HG03175 (cell line): Measurements from ENCODE around the gene TRIM24.
"Not testable (repeated sequence)": the region's sequence is repeated elsewhere in the genome, so short reads cannot be mapped to it uniquely, and the experiment has no call there.

ENCODE experiments used
- ATAC-seq: cut with Tn5 transposase; IDR thresholded peaks from one replicate; pipeline ENCODE4 v1.9.1; 2021; ENCODE audit warnings: mild to moderate bottlenecking, moderate library complexity; ENCODE audit not compliant: unreplicated experiment

TRIM24 gene

DNA sequence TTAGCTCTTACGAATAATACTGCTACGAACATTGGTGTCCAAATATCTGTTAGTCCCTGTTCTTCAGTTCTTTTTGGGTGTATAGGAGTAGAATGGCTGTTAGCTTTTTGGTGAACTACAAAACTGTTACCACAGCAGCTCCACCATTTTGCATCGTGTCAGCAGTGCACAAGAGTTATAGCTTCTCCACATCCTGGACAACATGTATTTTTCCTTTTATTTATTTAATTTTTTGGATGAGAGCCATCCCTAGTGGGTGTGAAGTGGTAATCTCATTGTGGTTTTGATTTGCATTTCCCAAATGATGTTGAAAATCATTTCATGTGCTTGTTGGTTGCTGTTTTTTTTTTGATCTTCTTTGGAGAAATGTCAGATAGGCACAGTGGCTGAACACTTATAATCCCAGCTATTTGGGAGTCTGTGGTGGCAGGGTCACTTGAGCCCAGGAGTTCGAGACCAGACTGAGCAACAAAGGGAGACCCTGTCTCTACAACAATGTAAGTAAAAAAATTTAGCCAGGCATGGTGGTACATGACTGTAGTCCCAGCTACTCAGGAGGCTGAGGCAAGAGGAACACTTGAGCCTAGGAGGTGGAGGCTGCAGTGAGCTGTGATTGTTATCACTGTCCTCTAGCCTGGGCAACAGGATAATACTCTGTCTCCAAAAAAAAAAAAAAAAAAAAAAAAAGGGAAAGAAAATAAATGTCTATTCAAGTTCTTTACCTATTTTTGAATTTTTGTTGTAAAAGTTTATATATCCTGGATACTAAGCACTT is 31.7 kb downstream of the TRIM24 start:
- no peak for ATAC-seq

DNA sequence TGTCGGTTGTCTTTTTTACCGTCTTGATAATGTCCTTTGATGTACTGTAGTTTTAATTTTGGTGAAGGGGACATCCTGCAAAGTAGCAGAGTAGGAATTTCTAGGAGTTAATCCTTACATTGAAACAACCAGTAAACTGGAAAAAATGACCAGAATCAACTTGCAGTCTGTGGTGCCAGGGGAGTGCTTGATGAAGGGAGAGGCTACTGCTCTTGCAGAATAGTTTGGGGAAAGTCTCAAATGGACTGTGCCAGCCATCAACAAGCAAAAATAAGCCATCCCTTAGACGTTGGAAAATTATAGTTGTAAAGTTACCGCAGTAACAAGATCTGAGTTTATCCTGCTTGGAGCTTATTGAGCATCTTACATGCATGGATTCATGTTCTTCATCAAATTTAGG is 32.4 kb downstream of the TRIM24 start:
- no peak for ATAC-seq

DNA sequence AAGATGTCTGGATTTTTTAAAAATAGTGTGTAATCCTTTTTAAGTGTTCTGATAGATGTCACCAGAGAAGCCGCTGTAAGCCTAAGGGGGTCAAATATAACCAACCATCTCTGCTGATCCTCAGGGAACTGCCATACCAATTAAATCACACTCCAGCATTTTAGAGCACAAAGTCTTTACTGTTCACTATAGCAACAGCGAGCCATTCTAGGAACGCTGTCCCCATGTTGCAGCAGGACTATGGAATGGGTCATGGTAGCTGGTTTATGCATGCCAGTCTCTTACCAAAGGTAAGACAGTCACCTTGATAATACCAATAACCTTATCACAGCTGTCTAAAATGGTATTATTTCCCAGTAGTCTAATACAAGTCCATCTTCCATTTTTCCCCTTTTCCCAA is 33.5 kb downstream of the TRIM24 start:
- no peak for ATAC-seq

DNA sequence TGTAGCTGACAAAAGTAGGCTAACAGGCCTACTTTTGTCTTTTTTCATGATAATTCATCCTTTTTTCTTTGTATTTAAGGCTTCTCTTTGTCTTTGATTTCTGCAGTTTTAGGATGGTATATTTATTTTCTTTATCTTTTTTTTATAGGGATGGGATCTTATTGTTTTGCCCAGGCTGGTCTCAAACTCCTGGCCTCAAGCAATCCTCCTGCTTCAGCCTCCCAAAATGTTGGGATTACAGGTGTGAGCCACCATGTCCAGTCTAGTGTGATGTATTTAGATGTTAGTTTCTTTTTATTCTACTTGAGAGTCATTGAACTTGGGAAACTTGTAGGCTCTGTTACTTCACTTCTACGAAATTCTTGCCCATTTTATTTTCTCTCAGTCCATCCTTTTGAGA is 35.4 kb downstream of the TRIM24 start:
- no peak for ATAC-seq

DNA sequence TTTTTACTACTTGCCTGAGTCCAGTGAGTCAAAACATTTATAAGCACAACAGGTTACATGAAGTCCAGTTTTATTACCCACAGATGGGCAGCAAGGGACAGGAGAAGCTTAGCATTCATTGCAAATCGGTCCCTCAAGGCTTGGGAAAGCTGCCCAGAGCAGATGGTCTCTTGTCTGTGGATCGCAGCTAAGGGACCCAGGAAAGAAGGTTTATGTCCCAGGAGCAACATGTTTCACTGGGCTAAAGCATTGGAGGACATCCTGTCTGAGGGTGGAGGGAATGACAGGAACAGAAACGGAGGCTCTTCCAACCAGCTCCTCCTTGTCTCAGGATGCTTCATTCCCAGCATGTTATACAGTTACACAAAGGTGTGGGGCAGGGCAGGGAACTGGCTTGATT is 39.3 kb downstream of the TRIM24 start:
- ATAC-seq, result no peak

DNA sequence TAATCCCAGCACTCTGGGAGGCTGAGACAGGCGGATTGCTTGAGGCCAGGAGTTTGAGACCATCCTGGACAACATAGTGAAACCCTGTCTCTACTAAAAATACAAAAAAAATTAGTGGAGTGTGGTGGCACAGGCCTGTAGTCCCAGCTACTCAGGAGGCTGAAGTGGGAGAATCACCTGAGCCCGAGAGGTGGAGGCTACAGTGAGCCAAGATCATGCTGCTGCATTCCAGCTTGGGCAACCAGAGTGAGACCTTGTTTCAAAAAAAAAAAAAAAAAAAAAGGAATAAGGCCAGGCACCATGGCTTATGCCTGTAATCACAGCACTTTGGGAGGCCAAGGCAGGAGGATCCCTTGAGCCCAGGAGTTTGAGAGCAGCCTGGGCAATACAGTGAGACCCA is 40.2 kb downstream of the TRIM24 start:
- not testable (repeated sequence) for ATAC-seq

DNA sequence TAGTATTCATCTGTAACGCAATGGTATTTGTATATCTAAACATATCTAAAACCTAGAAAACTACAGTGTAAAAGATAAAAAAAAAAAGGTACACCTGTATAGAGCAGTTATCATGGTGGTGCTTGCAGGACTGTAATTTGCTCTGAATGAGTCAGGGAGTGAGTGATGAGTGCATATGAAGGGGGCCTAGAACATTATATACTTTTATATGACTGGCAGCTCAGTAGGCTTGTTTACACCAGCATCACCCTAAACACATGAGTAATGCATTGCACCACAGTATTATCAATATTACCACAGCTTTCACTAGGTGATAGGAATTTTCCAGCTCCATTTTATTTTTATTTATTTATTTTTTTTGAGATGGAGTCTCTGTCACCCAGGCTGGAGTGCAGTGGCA is 40.8 kb downstream of the TRIM24 start:
- ATAC-seq, result no peak

DNA sequence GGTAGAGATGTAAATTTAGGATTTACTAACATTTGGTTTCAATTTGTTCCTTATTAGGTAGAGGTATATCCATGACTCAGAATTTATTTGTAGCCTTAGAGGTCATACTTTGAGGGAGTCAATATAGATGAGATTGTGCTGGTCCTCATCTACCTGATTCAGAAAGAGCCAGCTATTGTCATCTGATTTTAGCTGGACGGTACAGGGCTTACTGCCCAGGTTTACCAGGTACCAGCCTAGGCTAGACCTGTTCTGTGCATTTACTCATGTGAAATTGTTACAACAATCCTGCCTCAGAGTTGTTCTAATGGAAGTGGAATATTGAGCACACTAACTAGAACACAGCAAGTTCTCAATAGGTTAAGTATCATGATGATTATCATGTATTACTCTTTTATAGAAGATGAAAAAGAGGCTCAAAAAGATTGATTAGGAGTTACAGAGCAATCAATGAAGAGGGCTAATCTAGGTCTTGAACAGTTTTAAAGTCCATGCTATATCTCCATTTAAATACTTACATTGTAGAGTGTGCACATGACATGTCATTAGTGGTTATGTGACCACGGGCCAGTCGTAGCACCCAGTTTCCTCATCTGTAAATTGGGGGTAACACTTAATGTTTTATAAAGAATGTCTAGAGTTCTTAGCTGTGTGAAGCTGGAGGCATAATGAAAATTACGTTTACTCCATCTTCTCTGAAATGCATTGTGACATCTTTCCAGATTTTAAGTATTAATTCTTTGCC is 42.1 kb downstream of the TRIM24 start:
- no peak for ATAC-seq

DNA sequence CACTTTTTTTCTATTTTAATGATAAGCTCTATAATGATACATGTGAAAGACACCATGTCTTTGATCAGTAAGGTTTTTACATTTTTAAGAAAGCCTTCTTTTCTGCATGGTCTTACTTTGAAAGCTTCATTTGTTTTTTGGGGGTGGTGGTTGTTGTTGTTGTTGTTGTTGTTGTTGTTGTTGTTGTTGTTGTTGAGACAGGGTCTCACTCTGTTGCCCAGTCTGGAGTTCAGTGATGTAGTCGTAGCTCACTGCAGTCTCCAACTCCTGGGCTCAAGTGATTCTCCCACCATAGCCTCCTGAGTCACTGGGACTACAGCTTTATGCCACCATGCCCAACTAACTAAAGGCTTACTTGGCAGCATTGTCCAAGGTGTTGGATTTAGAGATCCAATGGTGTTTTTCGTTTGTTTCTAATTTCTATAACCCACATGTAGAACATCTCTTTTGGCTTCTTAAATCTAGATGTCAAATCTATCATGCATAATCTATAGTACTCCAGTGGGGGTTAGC is 45.4 kb downstream of the TRIM24 start:
- no peak for ATAC-seq

DNA sequence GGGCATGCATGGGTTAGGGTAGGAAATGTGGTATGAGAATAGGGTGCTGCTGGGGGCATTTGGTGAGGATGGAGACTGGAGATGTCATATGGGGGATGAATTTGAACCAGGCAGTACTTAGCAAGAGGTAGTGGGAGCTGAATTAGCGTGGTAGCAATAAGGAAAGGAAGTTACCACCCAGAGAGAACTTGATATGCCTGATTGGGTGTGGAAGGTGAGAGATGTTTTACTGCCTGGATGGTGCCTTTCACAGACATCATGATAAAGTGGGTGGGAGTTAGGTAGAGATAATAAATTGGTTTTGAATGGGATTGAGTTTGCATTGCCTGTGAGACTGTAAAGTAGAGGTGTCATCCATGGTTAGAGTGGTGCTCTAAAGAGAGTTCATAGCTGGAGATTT is 46.7 kb downstream of the TRIM24 start:
- ATAC-seq, result no peak

DNA sequence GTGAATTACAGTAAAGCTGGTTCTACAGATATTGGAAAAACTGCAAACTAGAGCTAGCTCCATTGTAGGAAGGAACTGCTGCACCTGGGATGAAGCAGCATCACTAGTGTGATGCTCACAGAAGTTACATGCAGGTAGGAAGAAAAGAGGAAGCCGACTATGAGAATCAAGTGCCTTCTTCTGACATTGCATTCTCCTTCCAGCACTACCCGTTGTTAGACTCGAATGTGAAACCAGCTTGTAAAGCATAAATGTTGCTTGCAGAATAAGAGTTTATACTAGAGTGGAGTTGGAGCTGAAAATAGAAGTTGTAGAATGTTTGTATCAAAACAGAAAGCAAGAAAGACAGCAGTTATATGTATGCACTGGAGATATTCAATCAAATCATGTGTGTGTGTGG is 49.9 kb downstream of the TRIM24 start:
- ATAC-seq, result no peak

DNA sequence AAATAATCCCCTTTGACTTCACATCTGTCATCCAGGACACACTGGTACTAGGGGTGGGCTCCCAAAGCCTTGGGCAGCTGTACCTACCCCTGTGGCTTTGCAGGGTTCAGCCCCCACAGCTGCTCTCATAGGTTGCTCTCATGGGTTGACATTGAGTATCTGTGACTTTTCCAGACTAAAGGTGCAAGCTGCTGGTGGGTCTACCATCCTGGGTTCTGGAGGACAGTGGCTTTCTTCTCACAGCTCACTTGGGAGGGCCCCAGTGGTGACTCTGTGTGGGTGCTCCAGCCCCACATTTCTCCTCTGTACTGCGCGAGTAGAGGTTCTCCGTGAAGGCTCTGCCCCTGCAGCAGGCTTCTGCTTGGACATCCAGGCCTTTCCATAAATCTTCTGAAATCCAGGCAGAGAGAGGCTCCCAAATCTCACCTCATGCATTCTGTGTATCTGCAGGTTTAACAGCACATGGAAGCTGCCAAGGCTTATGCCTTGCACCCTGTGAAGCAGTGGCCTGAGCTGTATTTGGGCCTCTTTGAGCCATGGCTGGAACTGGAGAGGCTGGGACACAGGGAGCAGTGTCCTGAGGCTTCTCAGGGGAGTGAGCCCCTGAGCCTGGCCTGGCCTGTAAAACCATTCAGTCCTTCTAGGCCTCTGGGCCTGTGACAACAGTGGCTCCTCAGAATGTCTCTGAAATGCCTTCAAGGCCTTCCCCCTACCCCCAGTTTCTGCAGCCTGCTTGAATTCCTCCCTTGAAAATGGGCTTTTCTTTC is 52.2 kb downstream of the TRIM24 start:
- no peak for ATAC-seq

DNA sequence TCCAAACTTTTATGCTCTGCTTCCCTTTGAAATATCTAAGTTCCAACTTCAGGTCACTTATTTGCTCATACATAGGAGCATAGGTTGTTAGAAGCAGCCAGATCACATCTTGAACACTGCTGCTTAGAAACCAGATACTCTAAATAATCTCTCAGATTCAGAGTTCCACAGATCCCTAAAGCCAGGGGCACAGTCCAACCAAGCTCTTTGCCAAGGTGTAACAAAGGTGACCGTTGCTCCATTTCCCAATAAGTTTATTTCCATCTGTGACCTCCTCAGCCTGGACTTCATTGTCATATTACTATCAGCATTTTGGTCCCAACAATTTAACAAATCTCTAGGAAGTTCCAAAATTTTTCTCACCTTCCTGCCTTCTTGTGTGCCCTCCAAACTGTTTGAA is 52.8 kb downstream of the TRIM24 start:
- no peak for ATAC-seq

DNA sequence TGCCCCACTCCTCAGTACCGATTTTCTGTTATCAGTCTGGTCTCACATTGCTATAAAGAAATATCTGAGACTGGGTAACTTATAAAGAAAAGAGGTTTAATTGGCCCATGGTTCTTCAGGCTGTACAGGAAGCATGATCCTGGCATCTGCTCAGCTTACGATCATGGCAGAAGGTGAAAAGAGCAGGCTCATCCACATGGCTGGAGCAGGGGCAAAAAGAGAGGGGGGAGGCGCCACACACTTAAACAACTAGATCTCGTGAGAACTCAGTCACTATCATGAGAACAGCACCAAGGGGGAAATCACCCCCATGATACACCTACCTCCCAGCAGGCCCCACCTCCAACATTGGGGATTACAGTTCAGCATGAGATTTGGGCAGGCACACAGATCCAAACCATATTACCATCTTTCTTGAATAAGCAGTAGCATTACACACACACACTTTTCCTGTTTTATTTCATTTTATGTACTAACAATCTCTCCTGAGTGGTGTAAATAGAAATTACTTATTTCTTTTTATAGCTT is 53.3 kb downstream of the TRIM24 start:
- no peak for ATAC-seq

DNA sequence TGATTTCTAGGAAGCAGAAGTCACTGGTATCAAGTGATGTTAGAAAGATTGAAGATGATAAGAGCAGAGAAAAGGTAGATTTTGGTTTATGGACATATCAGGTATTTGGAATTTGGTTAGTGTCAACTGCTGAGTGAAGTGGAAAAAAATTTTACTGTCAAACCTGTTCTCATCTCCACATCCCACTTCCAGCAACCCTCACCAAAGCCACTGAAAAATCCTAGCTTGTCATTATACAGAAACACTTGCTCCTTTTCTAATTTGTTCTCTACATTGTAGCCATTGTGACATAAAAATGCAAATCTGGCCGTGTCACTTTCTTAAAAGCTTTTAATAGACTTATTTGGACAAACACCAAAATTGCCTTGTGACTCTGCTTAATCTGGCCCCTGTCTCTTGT is 54.0 kb downstream of the TRIM24 start:
- no peak for ATAC-seq

DNA sequence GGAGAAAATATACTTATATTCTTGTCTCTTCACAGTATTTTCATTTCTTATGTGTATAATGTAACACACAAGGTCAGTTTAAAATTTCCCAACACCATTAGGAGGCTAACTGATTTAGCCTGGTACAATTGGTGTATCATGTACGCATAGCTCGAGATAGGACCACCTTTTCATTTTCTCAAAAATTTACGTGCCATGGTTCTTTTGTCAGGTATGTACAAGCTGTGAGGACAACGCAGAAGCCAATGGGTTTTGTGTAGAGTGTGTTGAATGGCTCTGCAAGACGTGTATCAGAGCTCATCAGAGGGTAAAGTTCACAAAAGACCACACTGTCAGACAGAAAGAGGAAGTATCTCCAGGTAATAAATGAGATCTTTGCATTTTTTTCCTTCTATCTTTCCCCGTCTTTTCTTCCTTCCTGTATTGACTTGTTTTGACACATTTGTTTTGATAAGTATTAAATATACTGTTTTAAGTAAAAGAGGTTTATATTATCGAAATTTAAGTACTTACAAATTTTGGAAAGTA is 55.0 kb downstream of the TRIM24 start:
- peak; percentile 60 for ATAC-seq

DNA sequence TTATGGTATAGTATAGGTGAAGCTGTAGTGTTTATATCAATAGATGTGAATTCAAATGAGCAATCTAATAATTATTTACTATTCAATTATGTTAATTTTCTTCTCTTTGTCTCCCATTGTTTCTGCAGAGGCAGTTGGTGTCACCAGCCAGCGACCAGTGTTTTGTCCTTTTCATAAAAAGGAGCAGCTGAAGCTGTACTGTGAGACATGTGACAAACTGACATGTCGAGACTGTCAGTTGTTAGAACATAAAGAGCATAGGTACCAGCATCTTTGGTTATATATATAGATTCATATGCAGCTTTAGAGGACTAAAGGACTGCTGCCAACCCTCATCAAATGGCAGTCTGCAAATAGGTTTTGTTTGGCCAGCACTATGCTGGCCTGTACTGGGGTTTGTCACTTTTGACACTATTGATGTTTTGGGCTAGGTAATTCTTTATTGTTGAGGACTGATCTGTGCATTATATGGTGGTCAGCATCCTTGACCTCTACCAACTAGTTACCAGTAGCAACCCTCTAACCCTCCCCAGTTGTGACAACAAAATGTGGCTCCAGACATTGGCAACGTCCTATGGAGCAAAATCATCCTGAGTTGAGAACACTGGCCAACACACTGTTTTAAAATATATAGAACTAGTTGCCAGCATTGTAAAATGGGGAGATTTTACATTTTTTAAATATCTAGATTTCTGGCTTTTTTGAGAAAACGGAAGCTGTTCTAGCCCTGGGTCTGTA is 59.2 kb downstream of the TRIM24 start:
- ATAC-seq, result no peak

DNA sequence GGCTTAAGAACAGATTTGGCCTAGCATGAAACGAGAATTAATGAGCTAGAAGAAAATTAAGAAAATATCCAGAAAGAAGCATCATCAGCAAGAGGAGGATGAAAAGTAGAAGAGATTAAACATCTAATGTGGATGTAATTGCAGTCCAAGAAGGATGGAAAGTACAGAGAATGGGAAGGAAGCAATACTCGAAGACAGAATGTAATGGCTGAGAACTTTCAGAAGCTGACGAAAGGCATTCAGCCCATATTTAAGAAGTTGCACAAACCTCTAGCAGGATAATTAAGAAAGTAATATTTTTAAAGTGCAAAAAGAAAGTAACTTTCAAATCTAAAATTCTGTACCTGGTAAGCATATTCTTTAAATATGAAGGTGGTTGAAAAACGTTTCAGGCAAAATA is 60.7 kb downstream of the TRIM24 start:
- no peak for ATAC-seq

DNA sequence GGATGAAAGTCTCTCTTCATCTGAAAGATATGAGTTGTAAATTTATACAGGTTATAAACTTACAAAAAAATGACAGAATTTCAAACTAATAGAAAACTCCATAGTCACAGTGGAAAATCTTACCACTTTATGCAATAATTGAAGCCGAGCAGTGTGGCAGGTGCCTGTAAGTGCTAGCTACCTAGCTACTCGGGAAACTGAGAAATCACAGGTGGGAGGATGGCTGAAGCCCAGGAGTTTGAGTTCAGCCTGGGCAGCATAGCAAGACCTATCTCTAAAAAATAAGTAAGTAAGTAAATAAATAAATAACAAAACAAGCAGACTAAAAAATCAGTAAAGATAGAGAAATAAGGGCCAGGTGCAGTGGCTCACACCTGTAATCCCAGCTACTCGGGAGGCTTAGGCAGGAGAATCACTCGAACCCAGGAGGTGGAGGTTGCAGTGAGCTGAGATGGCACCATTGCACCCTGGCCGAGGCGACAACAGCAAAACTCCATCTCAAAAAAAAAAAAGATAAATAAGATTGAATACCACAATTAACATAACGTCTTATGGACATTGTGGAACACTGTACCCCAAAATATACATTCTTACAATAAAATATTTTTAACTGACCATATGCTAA is 61.9 kb downstream of the TRIM24 start:
- ATAC-seq, result no peak

DNA sequence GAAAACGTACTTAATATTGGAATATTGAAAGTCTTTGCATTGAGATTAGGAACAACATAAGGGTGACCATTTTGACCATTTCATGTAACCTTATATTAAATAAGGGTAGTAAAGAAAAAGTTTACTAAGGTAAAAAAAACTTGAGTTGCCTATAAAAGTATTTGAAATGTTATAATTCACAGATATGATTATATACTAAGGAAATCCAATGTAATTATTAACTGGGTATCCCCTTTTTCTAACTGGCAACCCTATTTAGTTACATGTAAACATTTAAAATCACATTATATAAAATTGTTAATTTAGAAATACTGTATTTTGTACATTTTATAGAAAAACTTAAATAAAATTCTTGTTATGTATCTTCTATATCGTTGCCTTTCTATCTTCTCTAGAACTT is 64.2 kb downstream of the TRIM24 start:
- ATAC-seq, result no peak
